OCI-LY1 (cell line): ENCODE data around the gene SSTR5.

ENCODE experiments used
- H2AFZ ChIP-seq: fragments of 200-600 bp; sonication (generic), shearing (Covaris generic); 2 replicates; pipeline ENCODE4 v1.6.0; 2014; ENCODE audit warnings: antibody characterized with exemption, mild to moderate bottlenecking, low read length
- H3F3A ChIP-seq: fragments of 200-600 bp; sonication (generic), shearing (Covaris generic); 2 replicates; pipeline ENCODE4 v1.6.0; 2014; ENCODE audit warnings: mild to moderate bottlenecking, antibody characterized with exemption, low read length, moderate library complexity; ENCODE audit not compliant: insufficient read depth
- H3K27ac ChIP-seq: fragments of 200-600 bp; sonication (generic); 2 replicates; pipeline ENCODE4 v1.5.1; 2014; ENCODE audit warnings: low read length, mixed run types, mild to moderate bottlenecking, low read depth; ENCODE audit not compliant: poor library complexity, severe bottlenecking
- H3K27me3 ChIP-seq: fragments of 200-600 bp; sonication (generic); 2 replicates; pipeline ENCODE4 v1.6.0; 2014; ENCODE audit warnings: antibody characterized with exemption, mild to moderate bottlenecking, low read length, moderate library complexity; ENCODE audit not compliant: insufficient read depth
- H3K36me3 ChIP-seq: fragments of 200-600 bp; sonication (generic); 2 replicates; pipeline ENCODE4 v1.6.1; 2014; ENCODE audit warnings: mild to moderate bottlenecking, antibody characterized with exemption, low read length, moderate library complexity, mixed read lengths; ENCODE audit not compliant: insufficient read depth
- H3K4me1 ChIP-seq: fragments of 200-600 bp; sonication (generic); 2 replicates; pipeline ENCODE4 v1.5.1; 2014; ENCODE audit warnings: mild to moderate bottlenecking, low read length, moderate library complexity; ENCODE audit not compliant: insufficient read depth, severe bottlenecking
- H3K4me2 ChIP-seq: fragments of 200-600 bp; sonication (generic), shearing (Covaris generic); 2 replicates; pipeline ENCODE4 v1.6.1; 2014; ENCODE audit warnings: low read length
- H3K4me3 ChIP-seq: fragments of 200-600 bp; sonication (generic); 2 replicates; pipeline ENCODE4 v1.5.1; 2014; ENCODE audit warnings: low read length, low read depth, mild to moderate bottlenecking, mixed read lengths; ENCODE audit not compliant: poor library complexity, severe bottlenecking
- H3K79me2 ChIP-seq: fragments of 200-600 bp; shearing (Covaris generic); 2 replicates; pipeline ENCODE4 v1.6.1; 2016; ENCODE audit warnings: mixed run types, low read length, mixed read lengths; ENCODE audit not compliant: insufficient read depth
- H3K9ac ChIP-seq: fragments of 200-600 bp; sonication (generic), shearing (Covaris generic); 2 replicates; pipeline ENCODE4 v1.6.1; 2014; ENCODE audit warnings: mild to moderate bottlenecking, low read length, mixed read lengths
- H3K9me2 ChIP-seq: fragments of 200-600 bp; sonication (generic), shearing (Covaris generic); 2 replicates; pipeline ENCODE4 v1.6.1; 2014; ENCODE audit warnings: low read depth, mild to moderate bottlenecking, low read length, mixed read lengths
- H3K9me3 ChIP-seq: fragments of 200-600 bp; shearing (Covaris generic); 2 replicates; pipeline ENCODE4 v1.6.1; 2014; ENCODE audit warnings: low read length, mixed read lengths
- H4K20me1 ChIP-seq: fragments of 200-600 bp; sonication (generic), shearing (Covaris generic); 2 replicates; pipeline ENCODE4 v1.6.0; 2016; ENCODE audit warnings: mild to moderate bottlenecking, low read length; ENCODE audit not compliant: insufficient read depth
- EZH2 ChIP-seq: fragments of 200-600 bp; sonication (generic), shearing (Covaris generic); IDR thresholded peaks from 2 replicates; pipeline ENCODE4 v1.8.0; 2017; ENCODE audit warnings: borderline replicate concordance, mixed run types, mild to moderate bottlenecking, antibody characterized with exemption, low read length, moderate library complexity, mixed read lengths
- TF ChIP-seq, protein P1 (sequence below): fragments of 200-600 bp; sonication (generic), shearing (Covaris generic); IDR thresholded peaks from 2 replicates; pipeline ENCODE4 v1.5.1; 2017; ENCODE audit warnings: mild to moderate bottlenecking, antibody characterized with exemption, low read length, moderate library complexity, mixed read lengths

Gene SSTR5

DNA sequence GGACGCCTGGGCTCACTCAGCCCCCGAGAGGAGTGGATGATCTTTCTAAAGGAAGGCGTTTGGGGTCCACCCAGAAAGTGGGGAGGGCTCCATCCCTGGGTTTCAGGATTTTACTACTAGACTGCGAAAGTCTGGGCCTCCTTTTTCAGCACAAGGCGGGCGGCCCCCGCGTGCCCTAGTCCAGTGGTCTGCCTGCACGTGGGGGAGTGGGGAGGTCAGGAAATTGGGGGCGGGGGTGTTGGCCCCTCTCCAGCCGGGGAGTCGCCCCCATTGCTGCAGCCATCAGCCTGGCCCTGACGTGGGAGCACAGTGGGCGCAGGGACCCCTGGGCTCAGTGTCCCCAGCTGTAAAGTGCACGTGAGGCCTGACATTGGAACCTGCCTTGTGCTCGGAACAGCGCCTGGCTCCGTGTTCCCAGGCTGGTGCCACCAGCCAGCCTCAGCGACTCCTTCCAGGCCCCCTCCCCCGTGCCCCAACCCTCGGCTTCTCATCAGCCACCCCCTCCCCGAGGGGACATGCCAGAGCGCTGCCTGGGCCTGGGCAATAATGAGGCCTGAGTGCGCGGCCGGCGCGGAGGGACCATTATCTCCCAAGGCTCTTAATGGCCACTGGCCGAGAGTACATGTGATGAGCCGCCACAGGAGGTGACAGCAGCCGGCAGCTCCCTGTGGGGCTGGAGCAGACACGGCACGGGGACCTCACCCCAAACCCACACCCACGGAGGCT is 25.9 kb downstream of the SSTR5 start:
- Histone ChIP-seq H3K36me3 (no peaks in the 10 kb centered on the region), H3K27me3 (no peaks in the 10 kb centered on the region), H3K4me3 (no peak overlapping the region), H3K9ac (no peak overlapping the region), H3K9me2 (no peaks in the 10 kb centered on the region), H2AFZ (no peak overlapping the region), H3K27ac (no peak overlapping the region), H4K20me1 (no peaks in the 10 kb centered on the region), H3K4me1 (no peaks in the 10 kb centered on the region), H3K4me2 (no peak overlapping the region), H3K79me2 (no peaks in the 10 kb centered on the region), H3F3A (no peaks in the 10 kb centered on the region), H3K9me3 (no peaks in the 10 kb centered on the region)
- no peak for TF ChIP-seq EZH2
- TF ChIP-seq, protein P1, sequence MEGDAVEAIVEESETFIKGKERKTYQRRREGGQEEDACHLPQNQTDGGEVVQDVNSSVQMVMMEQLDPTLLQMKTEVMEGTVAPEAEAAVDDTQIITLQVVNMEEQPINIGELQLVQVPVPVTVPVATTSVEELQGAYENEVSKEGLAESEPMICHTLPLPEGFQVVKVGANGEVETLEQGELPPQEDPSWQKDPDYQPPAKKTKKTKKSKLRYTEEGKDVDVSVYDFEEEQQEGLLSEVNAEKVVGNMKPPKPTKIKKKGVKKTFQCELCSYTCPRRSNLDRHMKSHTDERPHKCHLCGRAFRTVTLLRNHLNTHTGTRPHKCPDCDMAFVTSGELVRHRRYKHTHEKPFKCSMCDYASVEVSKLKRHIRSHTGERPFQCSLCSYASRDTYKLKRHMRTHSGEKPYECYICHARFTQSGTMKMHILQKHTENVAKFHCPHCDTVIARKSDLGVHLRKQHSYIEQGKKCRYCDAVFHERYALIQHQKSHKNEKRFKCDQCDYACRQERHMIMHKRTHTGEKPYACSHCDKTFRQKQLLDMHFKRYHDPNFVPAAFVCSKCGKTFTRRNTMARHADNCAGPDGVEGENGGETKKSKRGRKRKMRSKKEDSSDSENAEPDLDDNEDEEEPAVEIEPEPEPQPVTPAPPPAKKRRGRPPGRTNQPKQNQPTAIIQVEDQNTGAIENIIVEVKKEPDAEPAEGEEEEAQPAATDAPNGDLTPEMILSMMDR: no peak

DNA sequence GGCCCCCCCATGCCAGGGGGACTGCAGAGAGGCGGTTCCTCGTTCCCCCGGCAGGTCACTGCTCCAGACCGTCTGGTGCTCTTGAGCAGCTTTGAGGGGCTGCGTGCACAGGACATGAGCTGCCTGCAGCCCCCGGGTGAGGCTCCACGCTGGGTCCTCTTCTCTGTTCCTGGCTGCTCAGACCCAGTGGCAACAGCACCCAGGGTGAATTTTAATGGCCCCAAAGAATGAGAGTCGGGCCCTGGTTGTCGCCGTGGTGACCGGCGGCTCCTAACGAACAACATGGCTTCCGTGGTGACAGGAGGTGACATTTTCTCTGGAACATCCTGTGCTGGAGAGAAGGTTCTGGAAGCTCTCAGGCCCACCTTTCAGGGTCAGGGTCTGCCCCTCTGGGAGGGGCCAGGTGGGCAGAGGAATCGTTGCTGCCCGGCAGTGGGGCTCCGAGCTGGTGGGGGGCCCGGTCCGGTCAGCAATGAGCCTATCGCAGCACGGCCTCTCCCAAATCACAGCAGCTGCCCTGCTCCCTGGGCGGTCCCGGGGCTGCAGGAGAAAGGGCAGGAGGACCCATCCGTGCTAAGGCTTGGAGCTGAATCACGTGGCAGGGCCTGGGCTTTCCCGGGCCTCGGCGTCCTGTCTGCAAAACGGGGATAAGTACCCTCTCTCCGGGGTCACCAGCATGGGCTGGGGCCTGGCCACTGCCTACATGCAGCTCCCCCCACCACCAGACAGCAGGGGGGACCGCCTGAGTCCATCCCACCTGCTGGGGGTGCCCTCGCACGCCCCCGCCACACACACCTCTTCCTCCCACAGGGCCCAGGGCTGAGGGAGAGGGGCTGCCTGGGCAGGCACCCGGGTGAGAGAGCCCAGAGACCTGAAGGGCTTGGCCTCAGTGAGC is 26.9 kb downstream of the SSTR5 start:
- Histone ChIP-seq H3K9me2 (no peaks in the 10 kb centered on the region), H3K9me3 (no peaks in the 10 kb centered on the region), H3K27me3 (no peaks in the 10 kb centered on the region), H3K4me3 (no peak overlapping the region), H3K4me2 (no peak overlapping the region), H3K79me2 (no peaks in the 10 kb centered on the region), H3K4me1 (no peaks in the 10 kb centered on the region), H3K9ac (no peak overlapping the region), H3K27ac (no peak overlapping the region), H3K36me3 (no peaks in the 10 kb centered on the region), H4K20me1 (no peaks in the 10 kb centered on the region), H2AFZ (no peak overlapping the region), H3F3A (no peaks in the 10 kb centered on the region)
- TF ChIP-seq EZH2: no peak

DNA sequence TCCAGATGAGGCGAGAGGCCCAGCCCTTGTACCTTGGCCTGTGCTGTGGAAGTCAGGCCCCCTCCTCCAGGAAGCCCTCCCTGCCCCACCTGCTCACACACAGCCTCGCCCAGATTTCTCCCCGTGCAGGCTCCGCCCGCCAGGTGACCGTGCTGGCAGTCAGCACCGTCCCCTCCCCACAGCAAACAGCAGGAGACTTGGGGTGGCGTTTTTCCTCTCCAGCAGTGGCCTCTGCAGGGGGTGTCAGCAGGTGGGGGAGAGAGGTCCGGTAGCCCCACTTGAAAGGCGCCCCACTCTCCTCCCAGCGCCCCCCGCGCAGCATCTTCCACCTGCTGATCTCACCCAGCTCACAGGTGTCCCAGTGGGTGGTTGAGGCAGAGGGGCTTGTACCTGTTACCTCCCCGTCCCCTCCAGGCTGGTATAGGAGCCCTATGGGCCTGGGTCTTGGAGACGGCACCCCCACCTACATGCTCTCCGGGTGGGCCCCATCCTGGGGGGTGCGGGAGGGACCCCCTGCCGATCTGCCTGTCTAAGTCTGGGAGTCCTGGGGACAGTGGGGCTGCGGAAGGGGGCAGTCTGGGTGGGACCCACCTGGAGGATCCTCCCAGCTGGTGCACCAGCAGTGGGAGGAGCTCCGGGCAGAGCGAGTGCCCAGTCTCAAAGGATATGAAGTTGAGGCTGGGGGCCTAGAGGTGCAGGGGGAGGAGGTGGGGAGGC is 27.7 kb downstream of the SSTR5 start:
- H3K36me3 ChIP-seq: no peaks in the 10 kb centered on the region
- no peaks in the 10 kb centered on the region for H3K4me1 ChIP-seq
- H3K27ac ChIP-seq: no peak overlapping the region

More for the DNA sequence above, 27.7 kb downstream of the SSTR5 start:
- Histone ChIP-seq H3K9ac (no peak overlapping the region), H3K9me3 (no peaks in the 10 kb centered on the region), H3K27me3 (no peaks in the 10 kb centered on the region), H2AFZ (no peak overlapping the region), H3K4me2 (no peak overlapping the region), H3F3A (no peaks in the 10 kb centered on the region), H3K4me3 (no peak overlapping the region), H3K9me2 (no peaks in the 10 kb centered on the region), H3K79me2 (no peaks in the 10 kb centered on the region), H4K20me1 (no peaks in the 10 kb centered on the region)
- TF ChIP-seq EZH2: no peak
- TF ChIP-seq, protein P1: no peak
